OCI-LY7 (cell line): ENCODE results near the gene KRT73. TPM values are rescaled to one million over a fixed set of nuclear protein-coding genes. Genes with fewer than 3 reads are reported as not detected.

Experiments
- BruUV-seq: library from RNA; stranded (reverse); fragments of 400-500 nt; replicated peaks from 2 replicates; lab custom pipeline; 2021; lab: Mats Ljungman, UMichigan
- CTCF ChIA-PET: fragments of 300-600 bp; sonication (Branson Sonifier 250); formaldehyde crosslinking; loops from one replicate; lab custom pipeline; 2022; ENCODE audit warnings: antibody characterized with exemption; ENCODE audit not compliant: unreplicated experiment; lab: Charles Lee
- POLR2A ChIA-PET: fragments of 300-600 bp; sonication (Branson Sonifier 250); formaldehyde crosslinking; loops from one replicate; lab custom pipeline; 2022; ENCODE audit warnings: antibody characterized with exemption; lab: Charles Lee
- DNase-seq: peaks from one replicate; pipeline ENCODE4 v3.0.0-alpha.2; 2015; ENCODE audit warnings: low spot score
- H2AFZ ChIP-seq: fragments of 200-600 bp; sonication (generic), shearing (Covaris generic); 2 replicates; pipeline ENCODE4 v1.6.1; 2014; ENCODE audit warnings: mild to moderate bottlenecking, antibody characterized with exemption, low read length, moderate library complexity
- H3K27ac ChIP-seq: fragments of 200-600 bp; sonication (generic); 2 replicates; pipeline ENCODE4 v1.5.1; 2014; ENCODE audit warnings: mixed run types, low read depth, mild to moderate bottlenecking, moderate library complexity, low read length, inconsistent platforms; ENCODE audit not compliant: poor library complexity, severe bottlenecking
- H3K36me3 ChIP-seq: fragments of 200-600 bp; sonication (generic); 2 replicates; pipeline ENCODE4 v1.6.1; 2014; ENCODE audit warnings: mild to moderate bottlenecking, antibody characterized with exemption, low read length, moderate library complexity, mixed read lengths; ENCODE audit not compliant: insufficient read depth
- H3K4me1 ChIP-seq: fragments of 200-600 bp; sonication (generic); 2 replicates; pipeline ENCODE4 v1.5.1; 2014; ENCODE audit warnings: mild to moderate bottlenecking, low read length; ENCODE audit not compliant: insufficient read depth, poor library complexity, severe bottlenecking
- H3K4me2 ChIP-seq: fragments of 200-600 bp; sonication (generic); 2 replicates; pipeline ENCODE4 v1.6.1; 2014; ENCODE audit warnings: mild to moderate bottlenecking, low read length
- H3K4me3 ChIP-seq: fragments of 200-600 bp; sonication (generic); 2 replicates; pipeline ENCODE4 v1.5.1; 2014; ENCODE audit warnings: mild to moderate bottlenecking, low read depth, low read length; ENCODE audit not compliant: poor library complexity, severe bottlenecking
- H3K79me2 ChIP-seq: fragments of 200-600 bp; sonication (generic); 2 replicates; pipeline ENCODE4 v1.6.1; 2016; ENCODE audit warnings: low read depth, mild to moderate bottlenecking, low read length, moderate library complexity, mixed read lengths; ENCODE audit not compliant: insufficient read depth
- H3K9me2 ChIP-seq: fragments of 200-600 bp; sonication (generic); 2 replicates; pipeline ENCODE4 v1.6.1; 2016; ENCODE audit warnings: mild to moderate bottlenecking, low read length, mixed read lengths; ENCODE audit not compliant: insufficient read depth
- H3K9me3 ChIP-seq: fragments of 200-600 bp; sonication (generic); 2 replicates; pipeline ENCODE4 v1.6.1; 2014; ENCODE audit warnings: mild to moderate bottlenecking, mixed run types, low read length, mixed read lengths
- H4K20me1 ChIP-seq: fragments of 200-600 bp; sonication (generic); 2 replicates; pipeline ENCODE4 v1.6.1; 2014; ENCODE audit warnings: mild to moderate bottlenecking, antibody characterized with exemption, low read length, moderate library complexity, mixed read lengths; ENCODE audit not compliant: insufficient read depth
- EZH2phosphoT487 ChIP-seq: fragments of 200-600 bp; sonication (generic); IDR thresholded peaks from 2 replicates; pipeline ENCODE4 v1.6.1; 2018; ENCODE audit warnings: low read depth, borderline replicate concordance, mild to moderate bottlenecking, mixed run types, antibody characterized with exemption, low read length, moderate library complexity, mixed read lengths
- intact Hi-C: fragments of 100-400 bp; cut with micrococcal nuclease; formaldehyde crosslinking; loops from one replicate; pipeline ENCODE4 v1.10.0; 2022; ENCODE audit not compliant: unreplicated experiment
- total RNA-seq, 2 experiments: library from RNA; depleted of rRNA in 1 of 2; stranded (reverse); fragments of >200 nt in 1 of 2; shearing (Covaris generic) in 1 of 2; gene quantifications; 2 replicates each; pipeline ENCODE4 v1.2.3, GENCODE V29; 2014 to 2022
- TF ChIP-seq, protein P1 (sequence below): fragments of 200-600 bp; sonication (generic); conservative IDR thresholded peaks from 2 replicates; pipeline ENCODE4 v1.5.1; 2014; ENCODE audit warnings: mild to moderate bottlenecking, antibody characterized with exemption, low read length, moderate library complexity, mixed read lengths

KRT73 gene
- total RNA-seq, 2 experiments from 2014 or later = not detected

DNA sequence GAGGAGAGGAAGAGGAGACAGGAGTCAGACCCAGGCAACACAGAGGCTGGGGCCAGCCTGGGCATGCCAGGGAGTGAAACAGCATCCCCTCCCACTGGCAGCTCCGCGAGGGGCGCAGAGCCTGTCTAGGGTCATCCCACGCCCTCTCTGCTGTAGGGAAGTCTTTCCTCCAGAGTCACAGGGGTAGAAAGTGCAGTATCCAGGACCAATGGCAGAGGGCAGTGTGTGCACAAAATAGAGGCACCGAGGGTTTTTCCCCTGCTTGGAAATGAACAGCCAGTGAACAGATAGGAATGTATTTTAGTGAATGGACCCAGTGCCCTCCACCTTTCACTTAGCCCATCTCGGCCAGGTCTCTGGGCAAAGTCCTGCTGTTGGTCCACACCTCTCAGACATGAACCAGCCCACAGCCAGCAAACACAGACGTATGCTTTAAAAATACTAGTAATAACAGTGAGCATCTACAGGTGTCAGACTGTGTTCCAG is 35.3 kb downstream of the KRT73 start:
- CTCF ChIA-PET = interaction anchor here (1.0 kb wide), 1 partner anchor 288 kb away, joined by 3 read pairs; no protein-coding TSS in a partner anchor
- POLR2A ChIA-PET = no interaction called here
- intact Hi-C loops = loop anchor here (2.0 kb wide), 1 partner anchor 288 kb away; no protein-coding TSS in a partner anchor
- H3K4me1 ChIP-seq = no peaks in the 10 kb centered on the region
- DNase-seq = peak; percentile 36
- H2AFZ ChIP-seq = no peak overlapping the region
- H3K4me2 ChIP-seq = no peak overlapping the region
- H3K9me3 ChIP-seq = no peaks in the 10 kb centered on the region
- BruUV-seq = no TSS peak
- no peaks in the 10 kb centered on the region for H3K9me2 ChIP-seq
- TF ChIP-seq, protein P1, sequence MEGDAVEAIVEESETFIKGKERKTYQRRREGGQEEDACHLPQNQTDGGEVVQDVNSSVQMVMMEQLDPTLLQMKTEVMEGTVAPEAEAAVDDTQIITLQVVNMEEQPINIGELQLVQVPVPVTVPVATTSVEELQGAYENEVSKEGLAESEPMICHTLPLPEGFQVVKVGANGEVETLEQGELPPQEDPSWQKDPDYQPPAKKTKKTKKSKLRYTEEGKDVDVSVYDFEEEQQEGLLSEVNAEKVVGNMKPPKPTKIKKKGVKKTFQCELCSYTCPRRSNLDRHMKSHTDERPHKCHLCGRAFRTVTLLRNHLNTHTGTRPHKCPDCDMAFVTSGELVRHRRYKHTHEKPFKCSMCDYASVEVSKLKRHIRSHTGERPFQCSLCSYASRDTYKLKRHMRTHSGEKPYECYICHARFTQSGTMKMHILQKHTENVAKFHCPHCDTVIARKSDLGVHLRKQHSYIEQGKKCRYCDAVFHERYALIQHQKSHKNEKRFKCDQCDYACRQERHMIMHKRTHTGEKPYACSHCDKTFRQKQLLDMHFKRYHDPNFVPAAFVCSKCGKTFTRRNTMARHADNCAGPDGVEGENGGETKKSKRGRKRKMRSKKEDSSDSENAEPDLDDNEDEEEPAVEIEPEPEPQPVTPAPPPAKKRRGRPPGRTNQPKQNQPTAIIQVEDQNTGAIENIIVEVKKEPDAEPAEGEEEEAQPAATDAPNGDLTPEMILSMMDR = peak; percentile 77
- no peak for TF ChIP-seq EZH2phosphoT487
- no peak overlapping the region for H3K27ac ChIP-seq
- no peaks in the 10 kb centered on the region for H4K20me1 ChIP-seq
- no peaks in the 10 kb centered on the region for H3K36me3 ChIP-seq
- H3K79me2 ChIP-seq = no peaks in the 10 kb centered on the region
- H3K4me3 ChIP-seq = no peak overlapping the region

DNA sequence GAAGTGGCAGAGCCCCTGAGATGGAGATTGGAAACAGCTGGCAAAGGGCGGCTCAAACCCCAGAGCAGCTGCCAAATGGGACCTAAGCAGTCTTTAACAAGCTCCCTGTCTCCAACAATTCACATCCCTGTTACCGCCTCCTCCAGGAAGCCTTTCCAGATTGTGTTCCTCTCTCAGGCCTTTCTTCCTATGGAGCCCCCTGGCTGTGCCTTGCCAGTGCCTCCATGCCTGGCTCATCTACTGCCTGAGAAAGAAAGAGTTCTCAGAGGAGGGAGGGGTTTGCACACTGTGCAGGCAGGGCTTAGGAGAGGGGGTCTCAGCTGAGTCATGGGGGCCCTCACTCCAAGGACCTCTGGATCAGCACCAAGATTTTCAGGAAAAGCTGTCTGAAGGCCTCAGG is 35.9 kb downstream of the KRT73 start:
- ChIA-PET CTCF (no interaction called here), POLR2A (no interaction called here)
- no peaks in the 10 kb centered on the region for H3K36me3 ChIP-seq
- H4K20me1 ChIP-seq = no peaks in the 10 kb centered on the region
- no peaks in the 10 kb centered on the region for H3K4me1 ChIP-seq
- no peak overlapping the region for H3K4me2 ChIP-seq
- H3K79me2 ChIP-seq = no peaks in the 10 kb centered on the region
- no peak for DNase-seq
- intact Hi-C loops = loop anchor here (2.0 kb wide), 1 partner anchor 288 kb away; no protein-coding TSS in a partner anchor
- TF ChIP-seq EZH2phosphoT487 = no peak
- TF ChIP-seq, protein P1 = no peak
- H3K27ac ChIP-seq = no peak overlapping the region
- H3K9me2 ChIP-seq = no peaks in the 10 kb centered on the region
- no peaks in the 10 kb centered on the region for H3K9me3 ChIP-seq
- H2AFZ ChIP-seq = no peak overlapping the region
- no peak overlapping the region for H3K4me3 ChIP-seq
- BruUV-seq = no TSS peak

DNA sequence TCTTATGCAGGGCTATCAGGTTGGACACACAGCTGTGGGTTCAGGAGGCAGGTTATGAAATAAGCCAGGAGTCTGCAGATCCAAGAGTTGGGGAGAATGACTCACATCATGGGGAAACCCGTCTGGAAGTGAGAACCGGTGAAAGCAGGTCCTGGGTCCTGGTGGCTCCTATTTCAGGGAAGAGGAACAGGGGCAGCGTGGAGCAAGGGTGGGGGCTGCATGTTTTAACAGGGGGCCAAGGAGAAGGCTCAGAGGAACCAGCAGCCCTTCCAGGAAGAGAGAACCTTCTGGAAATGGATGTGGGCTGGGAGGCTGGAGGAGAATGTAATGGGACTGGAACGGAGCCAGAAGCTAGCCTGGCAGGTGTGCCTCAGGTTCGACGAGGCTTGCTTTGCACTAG is 36.9 kb downstream of the KRT73 start:
- no TSS peak for BruUV-seq
- Histone ChIP-seq H3K4me1 (no peaks in the 10 kb centered on the region), H4K20me1 (no peaks in the 10 kb centered on the region), H3K9me2 (no peaks in the 10 kb centered on the region), H2AFZ (no peak overlapping the region), H3K27ac (no peak overlapping the region), H3K4me3 (no peak overlapping the region), H3K36me3 (no peaks in the 10 kb centered on the region), H3K9me3 (no peaks in the 10 kb centered on the region), H3K4me2 (no peak overlapping the region), H3K79me2 (no peaks in the 10 kb centered on the region)
- intact Hi-C loops = no loop called here
- no peak for TF ChIP-seq EZH2phosphoT487
- TF ChIP-seq, protein P1 = no peak
- CTCF ChIA-PET = no interaction called here
- no peak for DNase-seq
- POLR2A ChIA-PET = no interaction called here
